ENCODE measurements around the gene PLXDC1. TPM values are rescaled to one million over a fixed set of nuclear protein-coding genes. Genes with fewer than 3 reads are reported as not detected.

PLXDC1 gene
- total and polyA plus RNA-seq, 11 donors, result 4.8 to 17.4 (median 13.3) TPM

- H3K36me3 ChIP-seq, result peaks cover 0 to 24% (median 0%) of the 10 kb centered on the region in 9 donors
- TF ChIP-seq CTCF (IDR thresholded peaks at IDR 0.05), result no peak
- no peak for TF ChIP-seq POLR2A (IDR thresholded peaks at IDR 0.05)
- WGBS, 4 donors, result 72 to 92% (median 87%) methylated on average over 1 of the region's 1 CpG
- no peak for DNase-seq
- intact Hi-C loops (cut with DNase I), result loop anchor here in 4 of 10 donors (2.0 to 5.0 kb wide), 3 partner anchors 65 to 70 kb away; partner anchors contain the start of gene PLXDC1 (in 2 of the 4)
- H3K27ac ChIP-seq, result peak overlapping the region in 11 of 12 donors; percentile 20 to 89 (median 76)
- no peak overlapping the region for H3K4me3 ChIP-seq
- ATAC-seq, result no peak
- H3K9me3 ChIP-seq, result no peaks in the 10 kb centered on the region
- H3K4me1 ChIP-seq, result peaks cover 0 to 53% (median 29%) of the 10 kb centered on the region in 12 donors
- H3K27me3 ChIP-seq, result no peaks in the 10 kb centered on the region
Observed at GRCh38 chr17:39081851-39082250, 69.6 kb downstream of the PLXDC1 start.

- Histone ChIP-seq H3K4me1 (peaks cover 0 to 48% (median 29%) of the 10 kb centered on the region in 12 donors), H3K4me3 (no peak overlapping the region), H3K27me3 (no peaks in the 10 kb centered on the region), H3K27ac (peak overlapping the region in 8 of 12 donors; percentile 25 to 89 (median 47)), H3K9me3 (no peaks in the 10 kb centered on the region), H3K36me3 (peaks cover 0 to 30% (median 0%) of the 10 kb centered on the region in 9 donors)
- intact Hi-C loops (cut with DNase I), result loop anchor here in 3 of 10 donors (5.0 kb wide), 2 partner anchors 67 to 72 kb away; partner anchors contain the start of gene PLXDC1 (in 2 of the 3)
- DNase-seq, result peak in 2 of 5 donors; percentile 44 to 71
- ATAC-seq, result peak in 3 of 4 donors; percentile 34 to 69 (median 52)
- 69 to 78% (median 73%) methylated on average over 6 of the region's 6 CpGs for WGBS, 4 donors
- TF ChIP-seq CTCF (IDR thresholded peaks at IDR 0.05) (no peak), POLR2A (IDR thresholded peaks at IDR 0.05) (no peak)
Observed at GRCh38 chr17:39080421-39081078, 70.9 kb downstream of the PLXDC1 start.

GRCh38 chr17:39079836-39080235 is 71.6 kb downstream of the PLXDC1 start:
- Histone ChIP-seq H3K27ac (peak overlapping the region in 6 of 12 donors; percentile 26 to 89 (median 66)), H3K36me3 (peaks cover 0 to 36% (median 0%) of the 10 kb centered on the region in 9 donors), H3K4me1 (peaks cover 0 to 48% (median 29%) of the 10 kb centered on the region in 12 donors), H3K4me3 (no peak overlapping the region), H3K9me3 (no peaks in the 10 kb centered on the region), H3K27me3 (no peaks in the 10 kb centered on the region)
- TF ChIP-seq POLR2A (IDR thresholded peaks at IDR 0.05), result no peak
- DNase-seq (no peak), ATAC-seq (no peak)
- intact Hi-C loops (cut with DNase I), result loop anchor here in 3 of 10 donors (5.0 kb wide), 2 partner anchors 67 to 72 kb away; partner anchors contain the start of gene PLXDC1 (in 2 of the 3)
- WGBS, 4 donors, result 56 to 95% (median 79%) methylated on average over 1 of the region's 1 CpG

- DNase-seq, result no peak
- no peak overlapping the region for H3K27ac ChIP-seq
- no peak overlapping the region for H3K4me3 ChIP-seq
- 64 to 70% (median 66%) methylated on average over 5 of the region's 5 CpGs for WGBS, 4 donors
- H3K36me3 ChIP-seq, result peaks cover 0 to 48% (median 0%) of the 10 kb centered on the region in 9 donors
- intact Hi-C loops (cut with DNase I), result no loop called here
- no peaks in the 10 kb centered on the region for H3K9me3 ChIP-seq
- TF ChIP-seq POLR2A (IDR thresholded peaks at IDR 0.05) (no peak), CTCF (IDR thresholded peaks at IDR 0.05) (no peak)
- ATAC-seq, result no peak
- H3K4me1 ChIP-seq, result peaks cover 0 to 29% (median 19%) of the 10 kb centered on the region in 12 donors
- H3K27me3 ChIP-seq, result no peaks in the 10 kb centered on the region
Observed at GRCh38 chr17:39077866-39078265, 73.6 kb downstream of the PLXDC1 start.
